Rectal smooth muscle tissue (tissue), 1 donor: ENCODE results near the gene CERS4.
"Not testable (repeated sequence)": the region's sequence is repeated elsewhere in the genome, so short reads cannot be mapped to it uniquely, and the experiment has no call there.

Experiments
- H3K27ac ChIP-seq: one replicate; pipeline ENCODE4 v1.7.0; 2013; ENCODE audit warnings: low read depth, low read length, inconsistent platforms
- H3K27me3 ChIP-seq: one replicate; pipeline ENCODE4 v1.7.0; 2013; ENCODE audit warnings: low read length; ENCODE audit not compliant: control insufficient read depth, insufficient read depth
- H3K36me3 ChIP-seq: one replicate; pipeline ENCODE4 v1.7.0; 2013; ENCODE audit warnings: low read length; ENCODE audit not compliant: control insufficient read depth, insufficient read depth
- H3K4me1 ChIP-seq: one replicate; pipeline ENCODE4 v1.7.0; 2013; ENCODE audit warnings: low read length; ENCODE audit not compliant: control insufficient read depth, insufficient read depth
- H3K4me3 ChIP-seq: one replicate; pipeline ENCODE4 v1.7.0; 2013; ENCODE audit warnings: low read length
- H3K9ac ChIP-seq: one replicate; pipeline ENCODE4 v1.7.0; 2013; ENCODE audit warnings: low read length

The CERS4 gene

DNA sequence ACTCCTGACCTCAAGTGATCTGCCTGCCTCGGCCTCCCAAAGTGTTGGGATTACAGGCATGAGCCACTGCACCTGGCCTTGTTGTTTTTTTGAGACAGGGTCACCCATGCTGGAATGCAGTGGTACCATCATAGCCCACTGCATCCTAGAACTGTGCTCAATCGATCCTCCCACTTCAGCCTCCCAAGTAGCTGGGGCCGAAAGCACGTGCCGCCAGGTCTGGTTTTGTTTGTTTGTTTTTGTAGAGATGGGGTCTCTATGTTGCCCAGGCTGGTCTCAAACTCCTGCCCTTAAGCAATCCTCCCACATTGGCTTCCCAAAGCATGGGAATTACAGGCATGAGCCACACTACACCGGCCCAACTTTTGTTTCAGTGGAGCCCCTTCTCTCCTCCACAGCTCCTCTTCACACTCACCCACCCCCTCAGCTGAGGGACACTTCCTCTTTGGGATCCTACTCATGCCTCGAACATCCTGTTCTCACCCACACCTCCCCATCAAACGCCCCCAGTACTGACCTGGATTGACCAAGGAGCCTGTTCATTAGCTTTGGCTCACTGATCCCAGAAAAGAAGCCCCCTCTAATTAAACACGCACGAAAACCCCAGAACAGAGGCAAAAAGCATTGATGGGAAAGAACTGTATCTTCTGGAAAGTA lies 12.8 kb upstream of the CERS4 start:
- Histone ChIP-seq H3K36me3 (no peaks in the 10 kb centered on the region), H3K4me3 (no peak overlapping the region), H3K4me1 (no peaks in the 10 kb centered on the region), H3K27ac (no peak overlapping the region), H3K9ac (no peak overlapping the region), H3K27me3 (no peaks in the 10 kb centered on the region)

DNA sequence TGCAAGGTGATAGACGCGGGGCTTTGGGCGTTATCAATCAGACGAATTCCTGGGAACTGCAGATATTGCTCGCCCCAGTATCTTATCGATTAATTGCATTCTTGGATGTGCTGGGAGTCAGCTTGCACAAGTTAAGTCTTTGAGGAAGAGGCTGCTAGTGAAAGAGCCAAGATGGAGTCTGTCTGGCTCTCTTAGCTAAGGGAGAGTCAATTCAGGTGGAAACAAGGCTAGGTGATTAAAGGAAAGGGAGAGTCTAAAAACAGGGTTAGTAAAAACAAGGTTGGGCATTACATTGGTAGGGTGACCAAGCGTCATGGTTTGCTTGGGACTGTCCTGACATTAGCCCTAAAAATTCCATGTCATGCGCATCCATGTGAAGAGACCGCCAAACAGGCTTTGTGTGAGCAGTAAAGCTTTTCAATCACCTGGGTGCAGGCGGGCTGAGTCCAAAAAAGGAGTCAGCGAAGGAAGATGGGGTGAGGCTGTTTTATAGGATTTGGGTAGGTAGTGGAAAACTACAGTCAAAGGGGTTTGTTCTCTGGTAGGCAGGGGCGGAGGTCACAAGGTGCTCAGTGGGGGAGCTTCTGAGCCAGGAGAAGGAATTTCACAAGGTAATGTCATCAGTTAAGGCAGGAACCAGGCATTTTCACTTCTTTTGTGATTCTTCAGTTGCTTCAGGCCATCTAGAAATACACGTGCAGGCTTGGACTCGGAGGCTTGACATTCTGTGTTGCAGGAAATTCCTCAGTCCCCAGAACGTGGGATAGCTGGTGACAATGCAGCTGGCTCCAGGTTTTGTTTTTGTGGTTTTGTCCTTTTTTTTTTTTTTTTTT lies 5.7 kb upstream of the CERS4 start:
- H3K36me3 ChIP-seq, H3K4me1 ChIP-seq: not testable (repeated sequence)

DNA sequence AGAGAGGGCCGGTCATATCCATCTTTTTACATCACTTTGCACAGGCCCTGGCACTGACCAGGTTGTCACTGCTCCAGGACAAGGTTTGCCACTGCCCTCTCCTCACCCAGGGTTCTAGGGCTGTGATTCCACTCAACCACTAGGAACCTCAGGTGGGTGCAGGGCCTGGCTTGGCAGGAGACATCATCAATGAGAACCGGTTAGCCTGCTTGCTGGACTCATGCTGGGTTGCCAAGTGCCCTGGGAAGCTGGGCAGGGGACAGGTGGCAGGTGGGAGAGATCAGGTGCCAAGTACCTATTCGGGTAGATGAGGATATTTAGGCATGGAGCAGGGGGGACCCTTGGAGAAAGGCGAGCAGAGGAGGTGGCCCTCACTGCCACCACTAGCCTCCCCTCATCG lies 4.2 kb upstream of the CERS4 start:
- no peak overlapping the region for H3K4me3 ChIP-seq
- H3K9ac ChIP-seq, result no peak overlapping the region
- peaks cover under 1% of the 10 kb centered on the region for H3K4me1 ChIP-seq
- no peaks in the 10 kb centered on the region for H3K27me3 ChIP-seq
- no peaks in the 10 kb centered on the region for H3K36me3 ChIP-seq
- no peak overlapping the region for H3K27ac ChIP-seq

More for the DNA sequence above, 5.7 kb upstream of the CERS4 start:
- not testable (repeated sequence) for H3K9ac ChIP-seq, H3K4me3 ChIP-seq, H3K27ac ChIP-seq, H3K27me3 ChIP-seq

DNA sequence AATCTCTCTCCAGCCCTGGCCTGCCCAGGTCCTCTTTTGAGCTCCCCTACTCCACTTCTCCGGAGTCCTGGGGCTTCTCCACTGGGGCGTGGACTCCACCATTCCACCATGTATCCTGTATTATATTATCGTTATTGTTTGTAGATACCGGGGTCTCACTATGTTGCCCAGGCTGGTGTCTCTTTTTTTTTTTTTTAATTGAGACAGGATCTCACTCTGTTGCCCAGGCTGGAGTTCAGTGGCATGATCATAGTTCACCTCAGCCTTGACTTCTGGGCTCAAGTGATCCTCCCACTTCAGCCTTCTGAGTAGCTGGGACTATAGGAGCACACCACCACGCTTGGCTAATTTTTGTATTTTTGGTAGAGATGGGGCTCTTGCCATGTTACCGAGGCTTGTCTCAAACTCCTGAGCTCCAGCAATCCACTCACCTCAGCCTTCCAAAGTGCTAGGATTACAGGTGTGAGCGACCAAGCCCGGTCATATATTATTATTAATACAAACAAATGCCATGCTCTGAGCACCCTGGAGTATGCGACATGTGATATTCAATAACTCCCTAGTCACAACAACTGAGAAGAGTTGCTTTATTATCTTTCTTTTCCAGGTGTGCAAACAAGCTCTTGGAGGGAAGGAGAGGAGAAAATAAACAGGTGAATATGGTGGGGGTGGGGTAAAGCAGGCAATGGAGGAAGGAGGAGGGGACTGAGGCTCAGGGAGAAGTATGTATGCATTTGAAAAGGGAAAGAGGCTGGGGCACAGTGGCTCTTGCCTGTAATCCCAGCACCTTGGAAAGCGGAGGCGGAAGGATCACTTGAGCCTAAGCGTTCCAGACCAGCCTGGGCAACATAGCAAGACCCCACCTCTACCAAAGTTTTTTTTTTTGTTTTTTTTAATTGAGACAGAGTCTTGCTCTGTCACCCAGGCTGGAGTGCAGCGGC lies 2.8 kb upstream of the CERS4 start:
- Histone ChIP-seq H3K4me1 (peaks cover 7% of the 10 kb centered on the region), H3K27me3 (no peaks in the 10 kb centered on the region), H3K4me3 (no peak overlapping the region), H3K27ac (no peak overlapping the region), H3K36me3 (no peaks in the 10 kb centered on the region), H3K9ac (no peak overlapping the region)

DNA sequence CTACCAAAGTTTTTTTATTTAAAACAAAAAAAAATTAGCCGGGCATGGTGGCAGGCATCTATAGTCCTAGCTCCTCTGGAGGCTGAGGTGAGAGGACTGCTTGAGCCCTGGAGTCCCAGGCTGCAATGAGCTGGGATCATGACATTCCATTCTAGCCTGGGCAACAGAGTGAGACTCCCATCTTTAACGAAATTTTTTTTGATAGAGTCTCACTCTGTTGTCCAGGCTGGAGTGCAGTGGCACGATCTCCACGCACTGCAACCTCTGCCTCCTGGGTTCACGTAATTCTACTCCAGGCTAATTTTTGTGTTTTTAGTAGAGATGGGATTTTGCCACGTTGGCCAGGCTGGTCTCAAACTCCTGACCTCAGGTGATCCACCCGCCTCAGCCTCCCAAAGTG lies 1.8 kb upstream of the CERS4 start:
- H3K4me1 ChIP-seq, H3K36me3 ChIP-seq, H3K27ac ChIP-seq: not testable (repeated sequence)

DNA sequence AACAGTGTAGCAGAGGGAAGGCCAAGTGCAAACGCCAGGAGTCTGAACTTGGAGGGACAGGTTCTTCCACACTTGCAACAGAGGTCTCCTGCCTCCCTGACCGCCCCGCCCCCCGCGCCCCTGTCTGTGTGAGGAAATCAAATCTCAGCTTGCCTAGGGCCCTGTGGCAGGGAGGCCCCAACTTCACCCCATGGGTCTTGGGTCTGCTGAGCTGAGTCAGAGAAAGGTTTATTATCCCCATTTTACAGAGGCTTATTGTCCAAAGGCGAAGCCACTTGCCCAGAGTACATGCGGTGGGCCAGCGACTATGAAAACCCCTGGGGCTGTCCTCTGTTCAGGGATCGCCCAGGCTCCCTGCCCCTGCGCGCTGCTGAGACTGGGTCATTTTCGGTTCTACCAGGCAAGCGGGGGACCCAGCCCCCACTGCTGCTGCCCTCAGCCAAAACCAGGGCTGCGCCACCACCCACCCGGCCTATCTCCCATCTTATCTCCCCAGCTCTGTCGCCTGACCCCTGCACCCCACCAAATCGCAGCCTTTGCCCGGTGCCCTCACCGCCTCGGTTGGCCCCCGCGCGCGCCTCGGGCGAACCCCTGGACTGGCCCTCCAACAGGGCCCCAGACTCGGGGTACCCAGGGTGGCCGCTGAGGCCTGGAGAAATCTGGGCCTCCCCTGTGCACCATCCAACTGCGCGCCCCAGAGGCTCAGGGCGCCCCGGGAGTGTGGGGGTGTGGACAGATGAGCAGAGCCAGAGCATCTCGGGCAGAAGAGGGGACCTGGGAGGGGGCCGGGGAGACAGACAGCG lies 850 bp upstream of the CERS4 start:
- Histone ChIP-seq H3K4me1 (peaks cover 7% of the 10 kb centered on the region), H3K27me3 (no peaks in the 10 kb centered on the region), H3K9ac (peak overlapping the region; percentile 21), H3K4me3 (peak overlapping the region; percentile 65), H3K36me3 (no peaks in the 10 kb centered on the region), H3K27ac (peak overlapping the region; percentile 79)

More for the DNA sequence above, 1.8 kb upstream of the CERS4 start:
- not testable (repeated sequence) for H3K4me3 ChIP-seq, H3K9ac ChIP-seq, H3K27me3 ChIP-seq

DNA sequence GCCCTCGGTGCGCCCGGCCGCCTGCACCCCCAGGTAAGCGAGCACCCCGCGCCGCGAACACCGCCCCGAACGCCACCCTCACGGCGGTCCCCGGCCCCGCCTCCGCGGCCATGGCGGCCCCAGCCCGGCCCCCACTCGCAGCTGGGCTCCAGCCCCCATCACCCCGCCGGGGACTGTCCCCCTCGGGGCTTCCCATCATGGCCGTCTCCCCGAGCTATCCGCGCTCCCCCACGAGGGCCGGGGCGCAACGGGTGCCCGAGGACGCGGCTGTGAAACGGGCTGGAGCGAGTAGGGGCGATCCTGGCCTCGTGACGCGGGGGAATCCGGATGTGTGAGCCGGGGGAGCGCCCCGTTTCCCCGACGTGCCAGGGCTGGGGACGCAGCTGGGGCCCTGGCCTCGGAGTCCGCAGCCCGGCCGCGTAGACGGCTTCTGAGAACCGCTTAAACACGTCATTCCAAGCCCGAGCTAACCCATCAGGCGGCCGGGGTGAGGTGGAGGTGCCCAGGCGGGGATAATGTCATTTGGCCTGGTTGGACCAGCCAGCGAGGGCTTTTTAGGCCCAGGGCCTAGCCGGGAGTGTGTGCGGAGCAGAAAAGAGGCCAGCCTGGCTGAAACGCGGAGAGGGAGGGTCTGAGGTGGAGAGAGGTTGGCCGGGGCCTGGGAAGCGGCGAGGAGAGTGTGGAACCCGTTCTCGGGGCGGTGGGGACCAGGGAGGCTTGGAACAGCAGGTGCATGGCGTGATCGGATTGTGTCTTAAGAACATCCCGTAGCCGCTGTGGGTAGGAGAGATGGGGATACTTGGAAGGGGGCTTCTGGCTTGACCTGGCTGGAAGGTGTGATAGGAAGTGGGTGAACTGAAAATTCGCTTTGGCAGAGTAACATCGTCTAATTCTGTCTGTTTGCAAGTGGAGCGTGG lies 550 bp downstream of the CERS4 start:
- H3K27ac ChIP-seq, result peak overlapping the region; percentile 66
- H3K27me3 ChIP-seq, result no peaks in the 10 kb centered on the region
- peaks cover 7% of the 10 kb centered on the region for H3K4me1 ChIP-seq
- H3K9ac ChIP-seq, result peak overlapping the region; percentile 68
- no peaks in the 10 kb centered on the region for H3K36me3 ChIP-seq
- peak overlapping the region; percentile 78 for H3K4me3 ChIP-seq

DNA sequence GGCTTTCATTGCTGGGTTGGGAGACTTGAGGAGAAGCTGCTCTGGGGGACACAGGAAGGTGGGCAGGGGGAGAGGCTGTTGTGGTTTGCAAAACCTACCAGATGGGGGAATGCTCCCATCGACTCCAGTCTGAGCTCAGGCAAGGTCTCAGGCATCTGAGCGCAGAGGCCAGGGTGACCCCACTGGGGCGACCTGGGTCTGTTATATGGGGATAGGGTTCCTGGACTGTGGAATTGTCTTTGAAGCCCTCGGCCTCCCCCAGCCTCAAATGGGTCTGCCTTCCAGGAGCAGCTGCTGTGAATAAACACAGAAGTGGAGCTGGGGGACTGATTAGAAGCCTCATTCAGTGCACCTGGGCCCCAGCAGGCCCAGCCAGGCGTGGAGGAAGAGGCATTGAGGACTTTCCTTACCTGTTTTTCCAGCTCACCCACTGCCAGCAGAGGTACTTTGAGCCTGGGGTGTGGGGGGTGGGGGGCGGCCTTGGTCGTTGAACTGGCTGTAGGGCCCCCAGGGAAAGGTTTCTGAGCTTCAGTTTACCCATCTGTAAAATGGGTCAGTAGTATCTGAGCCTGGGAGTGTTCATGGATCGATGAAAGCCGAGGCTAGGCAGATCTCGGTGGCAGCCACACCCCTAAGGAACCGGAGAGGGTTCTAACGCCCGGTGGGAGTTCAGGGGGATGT lies 1.4 kb downstream of the CERS4 start:
- Histone ChIP-seq H3K9ac (no peak overlapping the region), H3K4me3 (peak overlapping the region; percentile 78), H3K36me3 (no peaks in the 10 kb centered on the region), H3K27me3 (no peaks in the 10 kb centered on the region), H3K4me1 (peaks cover 7% of the 10 kb centered on the region), H3K27ac (no peak overlapping the region)

DNA sequence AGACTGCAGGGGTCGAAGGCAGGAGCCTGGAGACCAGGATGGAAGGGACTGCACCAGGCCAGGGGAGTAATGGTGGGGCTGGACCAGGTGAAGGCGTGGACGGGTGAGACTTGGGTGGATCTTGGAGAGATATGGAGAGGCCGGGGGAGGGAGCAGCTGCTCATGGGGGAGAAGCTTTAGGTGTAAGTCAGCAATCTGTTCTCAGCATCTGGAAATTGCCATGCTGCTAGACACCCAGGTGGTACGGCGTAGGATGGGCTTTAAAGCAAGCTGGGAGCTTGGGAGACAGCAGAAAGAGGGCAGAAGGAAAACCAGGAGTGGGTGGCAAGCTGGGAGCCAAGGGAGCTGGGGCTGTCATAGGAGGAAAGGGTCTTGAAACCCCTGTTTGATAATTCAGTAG lies 3.0 kb downstream of the CERS4 start:
- no peak overlapping the region for H3K4me3 ChIP-seq
- no peaks in the 10 kb centered on the region for H3K36me3 ChIP-seq
- H3K4me1 ChIP-seq, result peaks cover 7% of the 10 kb centered on the region
- no peak overlapping the region for H3K9ac ChIP-seq
- H3K27me3 ChIP-seq, result no peaks in the 10 kb centered on the region
- H3K27ac ChIP-seq, result no peak overlapping the region

DNA sequence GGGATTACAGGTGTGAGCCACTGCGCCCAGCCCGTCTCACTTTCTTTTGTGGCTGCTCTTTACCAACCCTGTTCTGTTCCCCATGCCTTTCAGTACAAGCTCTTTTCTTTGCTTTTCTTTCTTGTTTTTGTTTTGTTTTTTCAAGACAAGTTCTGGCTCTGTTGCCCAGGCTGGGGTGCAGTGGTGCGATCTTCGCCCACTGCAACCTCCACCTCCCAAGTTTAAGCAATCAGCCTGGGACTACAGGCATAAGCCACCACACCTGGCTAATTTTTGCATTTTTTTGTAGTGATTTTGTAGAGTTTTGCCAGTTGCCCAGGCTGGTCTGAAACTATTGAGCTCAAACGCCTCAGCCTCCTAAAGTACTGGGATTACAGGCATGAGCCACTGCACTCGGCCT lies 3.7 kb downstream of the CERS4 start:
- peaks cover 7% of the 10 kb centered on the region for H3K4me1 ChIP-seq
- H3K4me3 ChIP-seq, result no peak overlapping the region
- H3K27me3 ChIP-seq, result no peaks in the 10 kb centered on the region
- no peak overlapping the region for H3K27ac ChIP-seq
- H3K36me3 ChIP-seq, result no peaks in the 10 kb centered on the region
- no peak overlapping the region for H3K9ac ChIP-seq
